Mesodermal cell (in vitro differentiated cells): ENCODE results near the gene PFKFB1.

Experiments
- H3K27ac ChIP-seq: 2 replicates; pipeline ENCODE4 v1.7.0; 2013; ENCODE audit warnings: mild to moderate bottlenecking, low read depth, low read length, moderate library complexity; ENCODE audit not compliant: severe bottlenecking
- H3K36me3 ChIP-seq: 2 replicates; pipeline ENCODE4 v1.7.1; 2013; ENCODE audit warnings: mild to moderate bottlenecking, low read length, moderate library complexity; ENCODE audit not compliant: control insufficient read depth, insufficient read depth
- H3K4me1 ChIP-seq: one replicate; pipeline ENCODE4 v1.7.1; 2013; ENCODE audit warnings: mild to moderate bottlenecking, low read length; ENCODE audit not compliant: insufficient read depth, control insufficient read depth, poor library complexity, severe bottlenecking
- H3K4me3 ChIP-seq: 2 replicates; pipeline ENCODE4 v1.7.0; 2013; ENCODE audit warnings: low read length, control low read depth, mild to moderate bottlenecking; ENCODE audit not compliant: insufficient read depth, poor library complexity, severe bottlenecking; ENCODE audit errors: extremely low read depth
- H3K9me3 ChIP-seq: 2 replicates; pipeline ENCODE4 v1.7.1; 2013; ENCODE audit warnings: mild to moderate bottlenecking, low read length, moderate library complexity; ENCODE audit not compliant: control insufficient read depth
- WGBS, 2 experiments: methylation state at CpG; one replicate each; pipeline ENCODE4 v1.1.5; 2013; ENCODE audit warnings: missing lambda C conversion rate in 2 of 2; ENCODE audit not compliant: insufficient coverage in 2 of 2; 5-methylcytosine and 5-hydroxymethylcytosine counted together

PFKFB1 gene

GRCh38 chrX:54922547-54922946 lies 71.4 kb downstream of the PFKFB1 start:
- 100% methylated on average over 1 of the region's 3 CpGs; no CpG with 5 or more reads in 1 of the 2 experiments for WGBS, 2 experiments
- H3K4me3 ChIP-seq: no peak overlapping the region
- peaks cover 50% of the 10 kb centered on the region for H3K36me3 ChIP-seq
- no peaks in the 10 kb centered on the region for H3K4me1 ChIP-seq
- H3K9me3 ChIP-seq: no peaks in the 10 kb centered on the region
- no peak overlapping the region for H3K27ac ChIP-seq

- Histone ChIP-seq H3K9me3 (no peaks in the 10 kb centered on the region), H3K27ac (peak overlapping the region; percentile 45), H3K36me3 (peaks cover 41% of the 10 kb centered on the region), H3K4me1 (no peaks in the 10 kb centered on the region), H3K4me3 (peak overlapping the region; percentile 70)
- 0 to 2% methylated on average over 5 to 15 of the region's 29 CpGs for WGBS, 2 experiments
Observed at GRCh38 chrX:54921427-54922021, 72.5 kb downstream of the PFKFB1 start.

GRCh38 chrX:54920610-54921426 lies 73.2 kb downstream of the PFKFB1 start, which contains the start of gene TRO:
TRO (plus strand) TSS chrX:54920824; CDS start chrX:54922247, 1,423 bp downstream.
- H3K36me3 ChIP-seq: peaks cover 34% of the 10 kb centered on the region
- no peaks in the 10 kb centered on the region for H3K4me1 ChIP-seq
- H3K4me3 ChIP-seq: peak within 1 kb of the TSS; percentile 70
- WGBS, 2 experiments: 0 to 1% methylated on average over 19 to 22 of the region's 29 CpGs
- peak within 1 kb of the TSS; percentile 45 for H3K27ac ChIP-seq
- H3K9me3 ChIP-seq: no peaks in the 10 kb centered on the region

GRCh38 chrX:54909941-54910340 lies 84.0 kb downstream of the PFKFB1 start:
- H3K36me3 ChIP-seq: no peaks in the 10 kb centered on the region
- no peaks in the 10 kb centered on the region for H3K9me3 ChIP-seq
- no peak overlapping the region for H3K27ac ChIP-seq
- no peaks in the 10 kb centered on the region for H3K4me1 ChIP-seq
- no peak overlapping the region for H3K4me3 ChIP-seq

- H3K4me3 ChIP-seq: no peak overlapping the region
- H3K27ac ChIP-seq: no peak overlapping the region
- no peaks in the 10 kb centered on the region for H3K4me1 ChIP-seq
- H3K36me3 ChIP-seq: no peaks in the 10 kb centered on the region
- H3K9me3 ChIP-seq: no peaks in the 10 kb centered on the region
- WGBS, 2 experiments: no CpG with 5 or more reads among the region's 1 CpG
Observed at GRCh38 chrX:54894159-54894558, 99.8 kb downstream of the PFKFB1 start.

- Histone ChIP-seq H3K27ac (no peak overlapping the region), H3K9me3 (no peaks in the 10 kb centered on the region), H3K36me3 (no peaks in the 10 kb centered on the region), H3K4me3 (no peak overlapping the region), H3K4me1 (no peaks in the 10 kb centered on the region)
- WGBS, 2 experiments: no CpG with 5 or more reads among the region's 3 CpGs
Observed at GRCh38 chrX:54891573-54891972, 102.4 kb downstream of the PFKFB1 start.

GRCh38 chrX:54885740-54886139 lies 108.2 kb downstream of the PFKFB1 start:
- Histone ChIP-seq H3K9me3 (no peaks in the 10 kb centered on the region), H3K27ac (no peak overlapping the region), H3K4me1 (no peaks in the 10 kb centered on the region), H3K4me3 (no peak overlapping the region), H3K36me3 (no peaks in the 10 kb centered on the region)
- 83% methylated on average over 2 of the region's 3 CpGs; no CpG with 5 or more reads in 1 of the 2 experiments for WGBS, 2 experiments
